GM12878 (cell line): Measurements from ENCODE around the gene ESCO1. TPM values are rescaled to one million over a fixed set of nuclear protein-coding genes. Genes with fewer than 3 reads are reported as not detected.

ENCODE experiments used
- ATAC-seq: fragments of 200-7000 bp; cut with Tn5 transposase; 3 replicates; pipeline ENCODE4 v1.9.1; 2020; ENCODE audit warnings: mild to moderate bottlenecking, moderate library complexity
- BruUV-seq: library from RNA; stranded (reverse); fragments of 400-500 nt; replicated peaks from 2 replicates; lab custom pipeline; 2021; lab: Mats Ljungman, UMichigan
- CTCF ChIA-PET: fragments of 300-600 bp; sonication (Branson Sonifier 250); formaldehyde crosslinking; extraction: SDS; loops from one replicate; lab custom pipeline; 2021; ENCODE audit warnings: inconsistent platforms; lab: Yijun Ruan, JAX
- POLR2A ChIA-PET: fragments of 350-600 bp; formaldehyde crosslinking; extraction: SDS; loops from one replicate; lab custom pipeline; 2021; ENCODE audit warnings: inconsistent platforms; lab: Charles Lee
- RAD21 ChIA-PET: fragments of 300-600 bp; sonication (Branson Sonifier 250); formaldehyde crosslinking; loops from one replicate; lab custom pipeline; 2023; ENCODE audit warnings: antibody characterized with exemption; ENCODE audit not compliant: unreplicated experiment; lab: Charles Lee
- SMC1A ChIA-PET: fragments of 300-600 bp; sonication (Branson Sonifier 250); formaldehyde crosslinking; loops from one replicate; lab custom pipeline; 2023; ENCODE audit not compliant: unreplicated experiment, uncharacterized antibody; lab: Charles Lee
- DNase-seq: peaks from one replicate; pipeline ENCODE4 v3.0.0-alpha.2; 2011; ENCODE audit warnings: low read depth, low spot score
- FAIRE-seq: peaks from 3 replicates; lab custom pipeline; 2011; peaks lifted over from hg19 to GRCh38; lab: Jason Lieb, UNC
- H2AFZ ChIP-seq: 2 replicates; pipeline ENCODE4 v1.6.0; 2011; ENCODE audit warnings: low read depth, low read length, control low read depth; ENCODE audit not compliant: control insufficient read depth
- H3K27ac ChIP-seq: 2 replicates; pipeline ENCODE4 v1.5.1; 2011; ENCODE audit warnings: control low read depth; ENCODE audit not compliant: control insufficient read depth, insufficient read depth
- H3K27me3 ChIP-seq, 2 experiments: replicated peaks in 1 of 2; 2 replicates each; pipeline versions ENCODE4 v1.6.0 to v1.6.1; 2011; ENCODE audit warnings: low read length in 1 of 2; ENCODE audit not compliant: control insufficient read depth in 2 of 2, insufficient read depth in 2 of 2
- H3K36me3 ChIP-seq, 2 experiments: 2 replicates each; pipeline ENCODE4 v1.5.1; 2011; ENCODE audit warnings: low read length in 1 of 2; ENCODE audit not compliant: control insufficient read depth in 2 of 2, insufficient read depth in 2 of 2
- H3K4me1 ChIP-seq: 2 replicates; pipeline ENCODE4 v1.6.1; 2011; ENCODE audit warnings: mild to moderate bottlenecking, low read length, moderate library complexity, mixed read lengths; ENCODE audit not compliant: control insufficient read depth, insufficient read depth
- H3K4me2 ChIP-seq: 2 replicates; pipeline ENCODE4 v1.6.0; 2011; ENCODE audit warnings: control low read depth; ENCODE audit not compliant: control insufficient read depth, insufficient read depth
- H3K4me3 ChIP-seq: fragments of 200-600 bp; sonication (generic); 2 replicates; pipeline ENCODE4 v1.5.1; 2016
- H3K79me2 ChIP-seq: 2 replicates; pipeline ENCODE4 v1.6.0; 2011; ENCODE audit warnings: low read length; ENCODE audit not compliant: control insufficient read depth, insufficient read depth
- H3K9ac ChIP-seq: 2 replicates; pipeline ENCODE4 v1.8.0; 2011; ENCODE audit warnings: low read length, control low read depth, mixed read lengths; ENCODE audit not compliant: control insufficient read depth, insufficient read depth
- H3K9me3 ChIP-seq: replicated peaks from 3 replicates; pipeline ENCODE4 v1.5.1; 2011; ENCODE audit warnings: mild to moderate bottlenecking, low read length; ENCODE audit not compliant: control insufficient read depth, insufficient read depth
- H4K20me1 ChIP-seq: 2 replicates; pipeline ENCODE4 v1.6.0; 2011; ENCODE audit not compliant: control insufficient read depth, insufficient read depth
- IRF4 ChIP-seq: IDR thresholded peaks from 2 replicates; pipeline ENCODE4 v1.6.1; 2011; ENCODE audit warnings: low read depth, low read length
- JUNB ChIP-seq: IDR thresholded peaks from 2 replicates; pipeline ENCODE4 v1.6.1; 2016; ENCODE audit warnings: antibody characterized with exemption, mild to moderate bottlenecking
- RUNX3 ChIP-seq: IDR thresholded peaks from 2 replicates; pipeline ENCODE4 v1.6.1; 2012; ENCODE audit warnings: low read length, inconsistent platforms
- SIX5 ChIP-seq: IDR thresholded peaks from 2 replicates; pipeline ENCODE4 v1.6.1; 2011; ENCODE audit warnings: mild to moderate bottlenecking, low read depth, low read length, moderate library complexity; ENCODE audit not compliant: severe bottlenecking
- SPI1 ChIP-seq: IDR thresholded peaks from 2 replicates; pipeline ENCODE4 v1.6.1; 2011; ENCODE audit warnings: low read depth, mild to moderate bottlenecking, low read length, moderate library complexity, borderline replicate concordance; ENCODE audit not compliant: insufficient read depth
- WGBS: methylation state at CpG from one replicate; pipeline ENCODE4 v1.1.6; 2016; ENCODE audit warnings: low lambda C conversion rate; ENCODE audit not compliant: insufficient replicate concordance, insufficient coverage; ENCODE audit errors: missing lambda C conversion rate; 5-methylcytosine and 5-hydroxymethylcytosine counted together
- in situ Hi-C: fragments of 300-500 bp; cut with MboI; formaldehyde crosslinking; loops from 9 replicates; pipeline ENCODE4 v1.14.3; 2018; ENCODE audit warnings: mixed read lengths
- intact Hi-C: fragments of 100-400 bp; cut with micrococcal nuclease; formaldehyde crosslinking; loops from one replicate; pipeline ENCODE4 v1.14.2; 2022; ENCODE audit not compliant: unreplicated experiment
- polyA plus RNA-seq, 11 experiments: library from polyadenylated mRNA; depleted of rRNA in 4 of 11; unstranded in 6 of 11; stranded (reverse) in 5 of 11; fragments of >200 nt; fragmentation: Nextera tagmentation in 4 of 11; fragmentation: Illumina TruSeq in 1 of 11; extraction: Ambion mirVana in 4 of 11; extraction: Trizol in 1 of 11; gene quantifications; 1 replicate in 1 of 11; 2 replicates in 10 of 11; pipeline versions ENCODE4 v1.2.1 to v1.2.3, GENCODE V29; 2011 to 2016; ENCODE audit warnings: inconsistent platforms in 2 of 11, missing spikeins in 2 of 11, low read depth in 1 of 11
- total RNA-seq, 4 experiments: library from RNA; depleted of rRNA in 3 of 4; stranded (reverse); fragments of >200 nt in 3 of 4; fragmentation: Illumina TruSeq in 1 of 4; extraction: Trizol in 1 of 4; gene quantifications; 2 replicates each; pipeline versions ENCODE4 v1.2.1 to v1.2.3, GENCODE V29; 2013 to 2021
- TF ChIP-seq, protein P1 (sequence below): fragments of 450-650 bp; IDR thresholded peaks from 2 replicates; pipeline ENCODE4 v1.6.1; 2017; ENCODE audit warnings: mild to moderate bottlenecking, moderate library complexity

The ESCO1 gene
- total and polyA plus RNA-seq, 10 of the 15 experiments (the other 5 are each of a cell fraction or from before 2014, with no cell fraction given): 8.6 to 22.4 (median 12.4) TPM

DNA sequence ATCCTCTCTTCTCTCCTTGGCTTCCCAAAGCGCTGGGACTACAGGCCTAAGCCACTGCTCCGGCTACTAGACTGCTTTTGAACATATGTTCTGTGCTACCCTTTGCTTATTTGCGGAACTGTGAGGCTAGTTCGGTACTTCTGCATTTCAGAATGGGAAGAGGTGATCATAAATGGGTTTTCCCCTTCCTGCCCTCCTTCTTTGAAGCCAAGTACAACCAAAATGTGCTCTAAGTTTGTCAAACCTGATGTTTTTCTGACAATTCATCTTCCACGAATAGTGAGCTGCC lies 1.7 kb upstream of the ESCO1 start:
- ChIA-PET RAD21 (interaction anchor here (3.0 kb wide), 1 partner anchor 10 kb away, joined by 17 read pairs; the partner anchor contains the start of gene SNRPD1), SMC1A (interaction anchor here (1.1 to 1.2 kb wide), 3 partner anchors 10 to 99 kb away, joined by 4 to 5 read pairs (median 4); partner anchors contain the start of gene SNRPD1), POLR2A (interaction anchor here (1.2 kb wide), 1 partner anchor 10 kb away, joined by 5 read pairs; the partner anchor contains the start of gene SNRPD1), CTCF (interaction anchor here (0.8 to 9.4 kb wide), 2 partner anchors 11 to 247 kb away, joined by 3 to 173 read pairs; partner anchors contain the start of gene SNRPD1)
- H4K20me1 ChIP-seq: no peaks in the 10 kb centered on the region
- DNase-seq (no peak), FAIRE-seq (no peak), ATAC-seq (no peak)
- peak overlapping the region; percentile 46; the same call in 1 of the 2 replicates for H3K27ac ChIP-seq
- intact Hi-C loops: loop anchor here (5.0 kb wide), 1 partner anchor 85 kb away; no protein-coding TSS in a partner anchor
- TF ChIP-seq JUNB: no peak
- TF ChIP-seq RUNX3: 0 out of 2 replicates have a peak, but pooled peaks have one; percentile 13
- TF ChIP-seq, protein P1, sequence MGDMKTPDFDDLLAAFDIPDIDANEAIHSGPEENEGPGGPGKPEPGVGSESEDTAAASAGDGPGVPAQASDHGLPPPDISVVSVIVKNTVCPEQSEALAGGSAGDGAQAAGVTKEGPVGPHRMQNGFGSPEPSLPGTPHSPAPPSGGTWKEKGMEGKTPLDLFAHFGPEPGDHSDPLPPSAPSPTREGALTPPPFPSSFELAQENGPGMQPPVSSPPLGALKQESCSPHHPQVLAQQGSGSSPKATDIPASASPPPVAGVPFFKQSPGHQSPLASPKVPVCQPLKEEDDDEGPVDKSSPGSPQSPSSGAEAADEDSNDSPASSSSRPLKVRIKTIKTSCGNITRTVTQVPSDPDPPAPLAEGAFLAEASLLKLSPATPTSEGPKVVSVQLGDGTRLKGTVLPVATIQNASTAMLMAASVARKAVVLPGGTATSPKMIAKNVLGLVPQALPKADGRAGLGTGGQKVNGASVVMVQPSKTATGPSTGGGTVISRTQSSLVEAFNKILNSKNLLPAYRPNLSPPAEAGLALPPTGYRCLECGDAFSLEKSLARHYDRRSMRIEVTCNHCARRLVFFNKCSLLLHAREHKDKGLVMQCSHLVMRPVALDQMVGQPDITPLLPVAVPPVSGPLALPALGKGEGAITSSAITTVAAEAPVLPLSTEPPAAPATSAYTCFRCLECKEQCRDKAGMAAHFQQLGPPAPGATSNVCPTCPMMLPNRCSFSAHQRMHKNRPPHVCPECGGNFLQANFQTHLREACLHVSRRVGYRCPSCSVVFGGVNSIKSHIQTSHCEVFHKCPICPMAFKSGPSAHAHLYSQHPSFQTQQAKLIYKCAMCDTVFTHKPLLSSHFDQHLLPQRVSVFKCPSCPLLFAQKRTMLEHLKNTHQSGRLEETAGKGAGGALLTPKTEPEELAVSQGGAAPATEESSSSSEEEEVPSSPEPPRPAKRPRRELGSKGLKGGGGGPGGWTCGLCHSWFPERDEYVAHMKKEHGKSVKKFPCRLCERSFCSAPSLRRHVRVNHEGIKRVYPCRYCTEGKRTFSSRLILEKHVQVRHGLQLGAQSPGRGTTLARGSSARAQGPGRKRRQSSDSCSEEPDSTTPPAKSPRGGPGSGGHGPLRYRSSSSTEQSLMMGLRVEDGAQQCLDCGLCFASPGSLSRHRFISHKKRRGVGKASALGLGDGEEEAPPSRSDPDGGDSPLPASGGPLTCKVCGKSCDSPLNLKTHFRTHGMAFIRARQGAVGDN: peak; percentile 64
- 0 out of 2 replicates have a peak, but pooled peaks have one; percentile 15 for TF ChIP-seq IRF4
- no peak for TF ChIP-seq SIX5
- TF ChIP-seq SPI1: peak; percentile 91
- no peak overlapping the region for H3K9ac ChIP-seq
- no peak overlapping the region for H3K4me3 ChIP-seq
- H3K4me1 ChIP-seq: peaks cover 27% of the 10 kb centered on the region
- H3K79me2 ChIP-seq: peaks cover 26% of the 10 kb centered on the region
- H2AFZ ChIP-seq: peak overlapping the region; percentile 63
- 58% methylated on average over 5 of the region's 5 CpGs for WGBS
- H3K4me2 ChIP-seq: peak overlapping the region; percentile 46
- no peaks in the 10 kb centered on the region for H3K36me3 ChIP-seq
- no TSS peak for BruUV-seq
- H3K27me3 ChIP-seq: no peaks in the 10 kb centered on the region
- H3K9me3 ChIP-seq: no peaks in the 10 kb centered on the region
- in situ Hi-C loops: loop anchor here (25.0 kb wide), 2 partner anchors 540 to 1860 kb away; partner anchors contain the start of gene RIOK3
